Activated CD4-positive, alpha-beta T cell treated with anti-CD3 and anti-CD28 coated beads for 4 hours (primary cell): ENCODE measurements around the gene APAF1.
A peak's percentile ranks its signal among the peaks of the same experiment; 100 is the strongest.

Experiments used
- DNase-seq, 2 donors: peaks; one replicate each; pipeline ENCODE4 v3.0.0-alpha.2; 2020

The APAF1 gene

GRCh38 chr12:98660521-98660920 lies 15.4 kb downstream of the APAF1 start:
- no peak for DNase-seq

- DNase-seq: no peak
These were observed 24.7 kb downstream of the APAF1 start for GRCh38 chr12:98669751-98670150.

DNA sequence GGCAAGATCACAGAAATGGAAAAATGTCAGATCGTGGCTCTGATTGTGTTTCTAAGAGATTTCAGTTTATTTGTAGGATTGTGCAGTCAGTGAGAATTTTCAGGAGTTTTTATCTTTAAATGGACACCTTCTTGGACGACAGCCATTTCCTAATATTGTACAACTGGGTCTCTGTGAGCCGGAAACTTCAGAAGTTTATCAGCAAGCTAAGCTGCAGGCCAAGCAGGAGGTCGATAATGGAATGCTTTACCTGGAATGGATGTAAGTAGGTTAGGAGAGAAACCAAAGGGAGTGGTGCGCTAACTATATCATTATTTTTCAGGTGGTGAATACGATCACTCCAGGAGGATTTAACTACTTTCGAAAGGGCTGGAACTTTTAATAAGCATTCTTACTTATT lies 26.4 kb downstream of the APAF1 start:
- DNase-seq: no peak

- no peak for DNase-seq
These were observed 29.8 kb downstream of the APAF1 start for GRCh38 chr12:98674841-98675240.

GRCh38 chr12:98678236-98678945 lies 33.3 kb downstream of the APAF1 start:
- no peak for DNase-seq

DNA sequence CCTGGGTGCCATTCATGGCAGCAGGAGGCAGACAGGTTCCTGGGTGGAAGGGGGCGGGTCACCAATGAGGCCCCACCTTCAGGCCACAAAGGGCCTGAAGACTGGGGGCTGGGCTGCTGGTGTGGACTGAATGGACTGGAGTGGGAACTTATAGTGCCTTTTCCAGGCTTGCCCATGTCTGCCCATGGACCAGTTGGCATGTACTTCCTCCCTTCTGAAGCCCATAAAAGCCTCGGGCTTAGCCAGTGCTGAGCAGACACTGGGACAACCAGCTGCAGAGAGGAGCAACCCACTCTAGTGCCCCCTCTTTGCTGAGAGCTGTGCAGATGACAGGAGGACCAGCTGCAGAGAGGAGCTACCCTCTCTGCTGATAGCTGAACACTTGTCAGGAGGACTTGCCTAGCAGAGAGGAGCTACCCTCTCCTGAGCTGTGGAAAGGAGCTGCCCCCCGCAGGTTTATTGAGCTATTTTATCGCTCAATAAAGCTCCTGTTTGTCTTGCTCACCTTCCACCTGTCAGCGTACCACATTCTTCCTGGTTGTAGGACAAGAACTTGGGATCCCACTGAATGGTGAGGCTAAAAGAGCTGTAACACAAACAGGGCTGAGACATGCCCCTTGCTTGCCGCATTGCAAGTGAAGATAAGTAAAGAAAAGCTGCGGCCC lies 34.0 kb downstream of the APAF1 start:
- DNase-seq: no peak

- no peak for DNase-seq
These were observed 34.5 kb downstream of the APAF1 start for GRCh38 chr12:98679611-98680005.

DNA sequence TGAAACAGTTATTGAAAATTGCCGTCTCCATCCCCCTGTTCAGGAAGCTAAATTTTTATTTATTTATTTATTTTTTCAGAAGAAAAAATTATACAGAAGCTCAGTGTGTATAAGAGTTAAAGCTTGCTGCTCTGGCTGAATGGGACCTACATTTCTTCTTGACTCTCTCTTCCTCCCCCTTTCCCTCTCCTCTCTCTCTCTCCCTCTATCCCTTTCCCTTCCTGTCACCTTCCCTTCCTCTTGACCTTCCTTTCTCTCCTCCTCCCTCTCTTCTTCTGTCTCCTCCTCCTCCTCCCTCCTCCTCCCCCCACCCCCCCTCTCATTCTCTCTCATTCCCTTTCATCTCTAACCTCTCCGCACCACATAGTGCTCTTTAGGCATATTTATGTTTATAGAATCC lies 39.1 kb downstream of the APAF1 start:
- no peak for DNase-seq

DNA sequence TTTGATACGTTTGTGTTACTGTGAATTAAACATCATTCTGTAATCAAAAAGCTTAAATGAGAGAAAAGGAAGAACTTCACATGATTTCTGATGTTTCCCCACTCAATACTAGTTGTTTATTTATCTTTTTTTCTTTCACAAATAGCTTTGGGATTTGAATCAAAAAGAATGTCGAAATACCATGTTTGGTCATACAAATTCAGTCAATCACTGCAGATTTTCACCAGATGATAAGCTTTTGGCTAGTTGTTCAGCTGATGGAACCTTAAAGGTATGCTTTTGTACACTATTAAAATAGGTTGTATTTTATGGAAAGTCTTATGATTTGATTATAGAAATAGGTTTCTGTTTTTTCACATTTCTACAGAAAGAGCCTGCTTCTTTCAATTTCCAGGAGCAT lies 41.5 kb downstream of the APAF1 start:
- no peak for DNase-seq

DNA sequence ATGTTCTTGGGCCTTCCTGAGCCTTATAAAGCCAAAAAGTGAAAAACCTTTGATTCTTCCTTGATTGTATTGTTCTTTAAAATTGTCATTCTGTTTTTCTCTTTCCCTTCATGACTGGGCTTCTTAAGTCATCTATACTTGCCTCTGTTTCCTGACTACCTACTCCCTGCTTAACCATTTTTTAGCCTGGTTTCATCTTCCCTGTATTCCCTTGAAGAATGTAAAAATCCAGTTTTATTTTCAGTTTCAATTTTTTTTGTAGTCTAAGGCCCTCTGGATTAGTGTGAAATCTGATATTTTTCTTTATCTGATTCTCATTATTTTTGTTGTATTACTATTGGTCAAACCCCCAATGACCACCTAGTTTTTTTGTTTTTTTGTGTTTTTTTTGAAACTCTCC lies 46.3 kb downstream of the APAF1 start:
- DNase-seq: no peak

- DNase-seq: no peak
These were observed 51.1 kb downstream of the APAF1 start for GRCh38 chr12:98696036-98696646.

DNA sequence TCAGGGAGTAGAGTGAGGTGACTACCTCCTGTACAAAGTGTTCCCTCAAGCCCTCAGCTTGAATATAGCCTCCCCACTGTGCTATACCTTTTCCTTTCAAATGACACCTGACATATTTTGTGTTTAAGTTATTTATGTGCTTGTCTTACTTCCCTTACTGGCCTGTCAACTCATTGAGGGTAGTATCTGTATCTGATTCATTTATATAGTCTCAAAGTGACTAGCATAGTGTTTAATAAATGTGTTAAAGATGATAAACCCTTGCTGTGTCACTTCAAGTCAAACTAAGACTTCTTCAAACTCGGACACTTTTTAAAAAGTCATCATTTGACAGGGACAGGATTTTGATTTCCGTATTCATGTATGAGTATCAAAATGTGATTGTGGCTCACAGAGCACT lies 52.1 kb downstream of the APAF1 start:
- DNase-seq: no peak

GRCh38 chr12:98698603-98699463 lies 53.7 kb downstream of the APAF1 start:
- DNase-seq: peak; percentile 11 to 15

DNA sequence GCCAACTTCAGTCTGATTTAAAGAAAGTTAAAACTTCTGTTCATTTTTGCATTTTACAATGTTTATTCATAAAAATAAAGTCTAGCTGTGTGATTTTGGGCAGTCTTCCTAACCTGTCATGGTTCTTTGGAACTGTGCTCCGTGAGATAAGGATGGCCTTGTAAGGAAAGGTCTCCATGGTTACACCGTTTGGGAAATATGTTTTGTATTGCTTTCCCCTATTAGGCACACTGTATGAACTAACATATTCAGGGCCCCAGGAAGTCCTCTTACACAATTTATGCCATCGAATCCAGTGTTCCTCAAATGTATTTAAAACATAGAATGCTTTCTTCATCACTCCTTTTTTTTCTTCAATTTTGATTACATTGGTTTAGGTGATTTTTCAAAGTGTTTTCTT lies 54.5 kb downstream of the APAF1 start:
- DNase-seq: no peak

DNA sequence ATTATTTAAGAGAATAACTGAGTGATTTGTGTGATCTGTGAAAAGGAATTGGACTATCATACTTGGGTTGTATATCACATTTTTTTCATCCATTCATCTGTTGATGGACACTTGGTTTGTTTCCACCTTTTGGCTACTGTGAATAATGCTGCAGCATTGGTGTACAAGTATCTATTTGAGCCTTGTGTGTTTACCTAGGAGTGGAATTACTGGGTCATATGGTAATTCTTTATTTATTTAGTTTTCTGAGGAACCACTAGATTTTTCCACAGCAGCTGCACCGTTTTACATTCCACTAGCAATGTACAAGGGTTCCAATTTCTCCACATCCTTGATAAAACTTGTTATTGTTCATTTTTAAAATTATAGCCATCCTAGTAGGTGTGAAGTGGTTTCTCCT lies 56.1 kb downstream of the APAF1 start:
- no peak for DNase-seq

DNA sequence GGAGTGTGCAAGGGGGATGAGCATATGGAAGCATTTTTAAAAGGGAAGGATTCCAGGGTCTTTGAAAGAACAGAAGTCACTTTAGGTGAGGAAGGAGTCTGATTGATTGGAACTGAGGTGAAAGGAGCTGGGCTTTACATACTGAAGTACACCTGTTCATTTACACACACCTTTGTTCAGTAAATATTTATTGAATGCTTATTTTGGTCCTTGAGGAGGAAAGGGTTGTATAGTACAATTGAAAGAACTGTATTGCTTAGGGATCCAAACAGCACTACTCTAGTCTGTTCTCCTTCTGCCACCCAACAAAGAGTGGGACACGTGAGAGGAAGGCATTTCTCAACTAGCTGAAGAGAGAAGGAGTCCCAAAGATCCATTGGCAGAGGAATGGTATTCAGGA lies 63.9 kb downstream of the APAF1 start:
- no peak for DNase-seq

- DNase-seq: no peak
These were observed 69.3 kb downstream of the APAF1 start for GRCh38 chr12:98714426-98714825.

GRCh38 chr12:98719515-98720504 lies 74.7 kb downstream of the APAF1 start:
- no peak for DNase-seq

DNA sequence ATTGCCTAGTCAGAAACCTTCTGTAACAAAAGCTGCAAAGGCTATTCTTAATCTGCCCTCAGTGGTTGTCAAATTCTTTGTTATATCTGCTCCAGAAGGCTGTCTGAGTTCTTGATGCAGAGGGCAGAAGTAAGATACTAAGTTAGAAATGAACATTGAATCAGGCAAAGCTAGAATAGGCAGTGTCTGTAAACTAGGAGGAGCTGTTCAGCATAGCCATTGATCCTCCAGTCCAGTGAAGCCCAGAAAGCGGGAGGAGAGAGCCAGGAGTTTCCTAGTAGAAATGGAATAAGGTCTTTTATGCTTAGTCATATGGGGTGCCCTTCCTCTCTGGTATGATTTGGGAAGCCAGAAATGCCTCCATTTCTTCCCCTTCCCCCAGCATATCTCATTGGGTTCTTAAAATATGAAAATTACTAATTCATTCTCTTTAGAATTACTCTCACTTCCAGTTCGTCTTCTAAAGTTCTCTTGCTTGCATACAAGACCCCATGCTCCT lies 76.2 kb downstream of the APAF1 start:
- DNase-seq: no peak

DNA sequence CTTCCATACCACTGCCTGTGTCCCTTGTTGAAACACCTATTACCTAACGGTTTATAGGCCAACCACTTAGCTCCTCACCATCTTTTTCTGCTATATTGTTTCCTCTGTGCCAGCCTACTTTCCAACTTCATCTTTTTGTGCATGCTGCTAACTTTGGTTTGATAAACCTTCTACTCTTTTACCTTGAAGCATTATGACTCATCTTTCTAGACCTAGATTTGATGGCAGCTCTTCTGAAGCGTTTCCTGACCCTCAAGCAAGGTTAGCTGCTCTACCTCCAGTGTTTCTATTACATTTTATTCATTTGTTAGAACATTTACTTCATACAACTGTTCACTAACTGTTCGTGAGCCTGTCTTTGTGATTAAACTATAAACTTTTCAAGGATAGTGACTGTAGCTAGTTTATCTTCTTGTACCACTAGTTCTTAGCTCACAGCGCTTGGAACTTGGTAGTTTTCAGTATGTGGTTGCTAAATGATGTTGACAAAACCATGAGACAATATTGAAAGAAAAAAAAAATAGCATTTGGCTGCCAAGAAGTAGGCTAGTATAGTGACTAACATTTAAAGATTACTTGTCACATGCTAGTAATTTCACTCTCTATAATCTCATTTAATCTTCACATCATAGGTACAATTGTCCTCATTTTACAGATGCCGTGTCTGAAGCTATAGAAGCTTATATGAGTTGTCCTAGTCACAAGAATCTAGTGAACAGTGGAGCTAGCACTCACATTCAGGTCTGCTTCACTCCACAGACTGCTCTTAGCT lies 79.5 kb downstream of the APAF1 start:
- no peak for DNase-seq
